Psoas muscle (tissue), 8 donors: ENCODE data around the gene AGA. TPM values are rescaled to one million over a fixed set of nuclear protein-coding genes. Genes with fewer than 3 reads are reported as not detected.

Source experiments
- ATAC-seq, 4 donors: fragments of 200-7000 bp; cut with Tn5 transposase; one replicate each; pipeline ENCODE4 v1.9.1; 2020; ENCODE audit warnings: moderate library complexity in 3 of 4, mild to moderate bottlenecking in 2 of 4
- DNase-seq, 2 donors: peaks; one replicate each; pipeline ENCODE4 v3.0.0-alpha.2; 2020
- H3K27ac ChIP-seq: fragments of 200-600 bp; one replicate; pipeline ENCODE4 v1.8.0; 2022
- H3K27me3 ChIP-seq, 3 donors: fragments of 200-600 bp in 1 of 3; one replicate each; pipeline versions ENCODE4 v1.6.1 to v1.8.0; 2013 to 2022; ENCODE audit warnings: low read length in 2 of 3, mild to moderate bottlenecking in 2 of 3, moderate library complexity in 1 of 3; ENCODE audit not compliant: insufficient read depth in 3 of 3
- H3K36me3 ChIP-seq, 2 donors: fragments of 200-600 bp in 1 of 2; one replicate each; pipeline versions ENCODE4 v1.6.1 to v1.8.0; 2013 to 2022; ENCODE audit warnings: low read depth in 1 of 2, mild to moderate bottlenecking in 1 of 2, moderate library complexity in 1 of 2; ENCODE audit not compliant: insufficient read depth in 1 of 2
- H3K4me1 ChIP-seq: fragments of 200-600 bp; one replicate; pipeline ENCODE4 v1.8.0; 2022
- H3K4me3 ChIP-seq: fragments of 200-600 bp; one replicate; pipeline ENCODE4 v1.8.0; 2022; ENCODE audit warnings: mild to moderate bottlenecking
- H3K9me3 ChIP-seq: fragments of 200-600 bp; one replicate; pipeline ENCODE4 v1.8.0; 2022
- CTCF ChIP-seq: fragments of 200-600 bp; IDR thresholded peaks from one replicate; pipeline ENCODE4 v1.8.0; 2022; ENCODE audit warnings: antibody characterized with exemption
- WGBS, 3 donors: extraction: QIAGEN DNeasy Blood & Tissue Kit; methylation state at CpG; one replicate each; pipeline versions ENCODE4 v1.1.6 to v1.1.7; 2013; 5-methylcytosine and 5-hydroxymethylcytosine counted together
- intact Hi-C, 2 donors: fragments of 100-400 bp; cut with DNase I; formaldehyde crosslinking; loops; one replicate each; pipeline versions ENCODE4 v1.11.0 to v1.14.2; 2022
- polyA plus RNA-seq, 3 donors: library from polyadenylated mRNA; stranded (reverse); fragments of 200-250 nt; gene quantifications; one replicate each; pipeline ENCODE4 v1.2.3, GENCODE V29; 2013
- total RNA-seq, 4 donors: library from RNA; stranded (reverse); fragmentation: NEBNext Ultra II Directional in 2 of 4; extraction: Animal tissue kit (Norgen Biotek cat#: 25700) in 2 of 4; gene quantifications; one replicate each; pipeline versions ENCODE4 v1.2.1 to v1.2.4, GENCODE V29; 2021 to 2023
- donor health status: healthy with polysubstance abuse.
- donor health status: DM: no; HTN: no; CAD: no; lungs with moderate emphysema.
- donor health status: Bipolar disorder and iron deficiency.
- donor health status: healthy.
- donor health status: DM: yes; HTN: yes; CAD: no.
- donor health status: DM: no; HTN: no; CAD: no.
- donor health status: DM: no; HTN: no; CAD: no.
- donor health status: DM: yes; HTN: yes; CAD: no.

AGA gene
- total and polyA plus RNA-seq, 7 donors: 3.5 to 6.7 (median 5.7) TPM

- H3K27me3 ChIP-seq: no peaks in the 10 kb centered on the region
- no peak overlapping the region for H3K27ac ChIP-seq
- 63 to 66% (median 65%) methylated on average over 3 of the region's 3 CpGs for WGBS, 3 donors
- no peak for ATAC-seq
- no peak for TF ChIP-seq CTCF
- no peaks in the 10 kb centered on the region for H3K36me3 ChIP-seq
- intact Hi-C loops: no loop called here
- H3K4me3 ChIP-seq: no peak overlapping the region
- no peak for DNase-seq
- H3K4me1 ChIP-seq: no peaks in the 10 kb centered on the region
- no peaks in the 10 kb centered on the region for H3K9me3 ChIP-seq
Observed at GRCh38 chr4:177404342-177404741, 37.9 kb downstream of the AGA start.

- Histone ChIP-seq H3K9me3 (no peaks in the 10 kb centered on the region), H3K27me3 (no peaks in the 10 kb centered on the region), H3K27ac (no peak overlapping the region), H3K36me3 (no peaks in the 10 kb centered on the region), H3K4me3 (no peak overlapping the region), H3K4me1 (no peaks in the 10 kb centered on the region)
- ATAC-seq: no peak
- no peak for TF ChIP-seq CTCF
- intact Hi-C loops: no loop called here
- DNase-seq: no peak
- WGBS, 3 donors: 66 to 67% (median 66%) methylated on average over 6 of the region's 6 CpGs
Observed at GRCh38 chr4:177403746-177404145, 38.5 kb downstream of the AGA start.

- no peak for TF ChIP-seq CTCF
- DNase-seq (no peak), ATAC-seq (no peak)
- H3K4me1 ChIP-seq: no peaks in the 10 kb centered on the region
- no peak overlapping the region for H3K27ac ChIP-seq
- H3K27me3 ChIP-seq: no peaks in the 10 kb centered on the region
- 86 to 88% (median 87%) methylated on average over 5 of the region's 5 CpGs for WGBS, 3 donors
- H3K9me3 ChIP-seq: no peaks in the 10 kb centered on the region
- intact Hi-C loops: no loop called here
- no peaks in the 10 kb centered on the region for H3K36me3 ChIP-seq
- no peak overlapping the region for H3K4me3 ChIP-seq
Observed at GRCh38 chr4:177401658-177402273, 40.5 kb downstream of the AGA start.

- Histone ChIP-seq H3K27me3 (no peaks in the 10 kb centered on the region), H3K9me3 (no peaks in the 10 kb centered on the region), H3K4me3 (no peak overlapping the region), H3K4me1 (no peaks in the 10 kb centered on the region), H3K27ac (no peak overlapping the region), H3K36me3 (no peaks in the 10 kb centered on the region)
- ATAC-seq (no peak), DNase-seq (no peak)
- WGBS, 3 donors: 43 to 68% (median 48%) methylated on average over 2 of the region's 2 CpGs
- no peak for TF ChIP-seq CTCF
- intact Hi-C loops: no loop called here
Observed at GRCh38 chr4:177400030-177400429, 42.2 kb downstream of the AGA start.

GRCh38 chr4:177396352-177396751 is 45.9 kb downstream of the AGA start:
- no peak for ATAC-seq
- no peaks in the 10 kb centered on the region for H3K4me1 ChIP-seq
- no peak for TF ChIP-seq CTCF

More at GRCh38 chr4:177396352-177396751, 45.9 kb downstream of the AGA start:
- H3K36me3 ChIP-seq: no peaks in the 10 kb centered on the region
- no peak for DNase-seq
- intact Hi-C loops: no loop called here
- 85 to 90% (median 89%) methylated on average over 2 of the region's 2 CpGs for whole genome bisulfite sequencing, 3 donors
- H3K27ac ChIP-seq: no peak overlapping the region
- no peaks in the 10 kb centered on the region for H3K9me3 ChIP-seq
- H3K27me3 ChIP-seq: no peaks in the 10 kb centered on the region
- H3K4me3 ChIP-seq: no peak overlapping the region
